GM12874 (cell line): ENCODE results near the gene NPAS1.

Experiments
- CTCF ChIP-seq: IDR thresholded peaks from 2 replicates; pipeline ENCODE4 v1.5.1; 2011; ENCODE audit warnings: low read depth, mild to moderate bottlenecking, control low read depth, low read length, moderate library complexity; ENCODE audit not compliant: insufficient read depth

NPAS1 gene

GRCh38 chr19:47023448-47023794 is 3.8 kb downstream of the NPAS1 start:
- no peak for TF ChIP-seq CTCF

- TF ChIP-seq CTCF, result no peak
Measured at GRCh38 chr19:47024502-47024901, 4.9 kb downstream of the NPAS1 start.

DNA sequence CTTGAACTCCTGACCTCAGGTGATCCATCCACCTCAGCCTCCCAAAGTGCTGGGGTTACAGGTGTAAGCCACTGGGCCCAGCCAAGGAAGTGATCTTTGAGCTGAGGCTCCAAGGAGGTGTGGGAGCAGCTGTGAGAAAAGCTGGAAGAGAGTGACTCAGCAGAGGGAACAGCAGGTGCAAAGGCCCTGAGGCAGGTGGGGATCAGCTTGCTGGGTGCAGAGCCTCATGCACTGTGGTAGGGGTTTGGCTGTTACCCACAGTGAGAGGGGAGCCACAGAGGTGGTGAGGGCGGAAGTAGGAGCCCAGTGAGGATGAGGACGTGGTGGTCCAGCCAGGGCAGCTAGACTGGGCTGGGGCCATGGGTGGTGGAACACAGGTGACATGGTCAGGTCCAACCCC is 6.5 kb downstream of the NPAS1 start:
- no peak for TF ChIP-seq CTCF

DNA sequence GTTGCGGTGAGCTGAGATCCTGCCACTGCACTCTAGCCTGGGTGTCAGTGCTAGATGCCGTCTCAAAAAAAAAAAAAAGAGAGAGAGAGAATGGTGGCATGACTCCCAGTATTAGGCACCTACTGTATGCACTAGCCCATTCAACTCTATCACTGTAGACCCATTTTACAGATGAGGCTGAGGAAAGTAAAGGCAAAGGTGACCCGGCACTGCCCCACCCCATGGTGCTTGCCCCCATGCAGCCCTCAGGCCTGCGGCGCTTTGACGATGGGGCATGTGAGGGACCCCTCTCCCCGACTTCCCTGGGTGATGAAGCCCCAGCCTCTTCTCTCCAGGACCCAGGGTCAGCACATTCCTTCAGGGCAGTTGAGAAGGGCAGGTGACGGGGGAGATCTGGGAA is 7.3 kb downstream of the NPAS1 start:
- TF ChIP-seq CTCF, result no peak

DNA sequence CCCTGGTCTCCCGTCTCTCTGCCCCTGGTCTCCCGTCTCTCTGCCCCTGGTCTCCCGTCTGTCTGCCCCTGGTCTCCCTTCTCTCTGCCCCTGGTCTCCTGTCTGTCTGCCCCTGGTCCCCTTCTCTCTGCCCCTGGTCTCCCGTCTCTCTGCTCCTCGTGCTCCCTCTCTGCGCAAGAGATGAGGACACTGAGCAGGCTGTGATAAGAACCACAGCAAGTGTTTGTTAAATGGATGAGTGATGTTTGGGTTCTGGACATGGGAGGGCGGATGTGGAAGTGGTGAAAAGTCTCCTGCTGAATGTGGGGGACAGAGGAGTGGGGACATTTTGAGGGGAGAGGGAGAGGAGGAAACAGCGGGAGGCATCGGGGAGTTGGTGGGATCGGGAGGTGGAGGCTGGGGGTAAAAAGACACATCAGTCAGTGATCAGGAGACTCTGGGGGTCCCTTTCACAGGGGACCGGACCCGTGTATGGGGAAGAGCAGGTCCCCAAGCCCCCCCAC is 8.0 kb downstream of the NPAS1 start:
- no peak for TF ChIP-seq CTCF

- TF ChIP-seq CTCF, result no peak
Measured at GRCh38 chr19:47028195-47028601, 8.6 kb downstream of the NPAS1 start.

DNA sequence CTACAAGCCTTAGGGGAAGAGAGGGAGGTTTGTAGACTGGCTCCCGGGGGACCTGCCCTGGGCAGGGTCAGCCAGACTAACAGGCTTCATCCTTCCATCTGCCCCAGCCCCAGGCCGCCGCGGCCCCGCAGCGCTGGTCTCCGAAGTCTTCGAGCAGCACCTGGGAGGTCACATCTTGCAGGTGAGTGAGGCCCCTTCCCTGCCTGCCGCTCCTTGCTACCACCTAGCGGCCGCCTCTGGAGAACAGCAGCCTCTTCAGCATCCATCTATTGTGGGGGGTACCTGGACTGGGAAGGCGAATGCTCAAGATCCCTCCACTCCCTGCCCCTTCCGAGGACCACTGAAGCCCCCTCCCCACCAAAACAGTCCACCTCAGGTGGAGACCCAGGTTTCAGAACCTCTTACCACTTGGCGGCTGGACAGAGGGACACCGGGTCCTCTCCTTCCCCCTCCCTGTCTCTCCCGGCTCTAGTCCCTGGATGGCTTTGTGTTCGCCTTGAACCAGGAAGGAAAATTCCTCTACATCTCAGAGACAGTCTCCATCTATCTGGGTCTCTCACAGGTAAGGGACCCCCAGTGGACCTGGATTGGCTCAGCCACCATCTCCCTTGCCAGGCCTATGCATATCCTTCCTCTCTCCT is 12.7 kb downstream of the NPAS1 start:
- TF ChIP-seq CTCF, result peak; percentile 97
